H1 (cell line): ENCODE results near the gene HPS6. TPM values are rescaled to one million over a fixed set of nuclear protein-coding genes. Genes with fewer than 3 reads are reported as not detected.

Experiments
- HDAC2 ChIP-seq, 2 experiments: fragments of 300-600 bp in 1 of 2; sonication (generic) in 1 of 2; IDR thresholded peaks; 2 replicates each; pipeline ENCODE4 v1.6.1; 2011 to 2012; ENCODE audit warnings: low read depth in 2 of 2, low read length in 2 of 2, mild to moderate bottlenecking in 2 of 2, moderate library complexity in 2 of 2, borderline replicate concordance in 1 of 2, inconsistent platforms in 1 of 2
- polyA plus RNA-seq, 7 experiments: library from polyadenylated mRNA; depleted of rRNA in 3 of 7; stranded (reverse) in 5 of 7; unstranded in 2 of 7; fragments of >200 nt in 5 of 7; fragments of 200-250 nt in 2 of 7; gene quantifications; 1 replicate in 5 of 7; 2 replicates in 1 of 7; 4 replicates in 1 of 7; pipeline versions ENCODE4 v1.2.1 to v1.2.3, GENCODE V29; 2011 to 2013; ENCODE audit warnings: missing spikeins in 2 of 7, mixed read lengths in 2 of 7
- total RNA-seq: library from RNA; stranded (reverse); fragmentation: NEBNext Ultra II Directional; extraction: Animal tissue kit (Norgen Biotek cat#: 25700); gene quantifications from 2 replicates; pipeline ENCODE4 v1.2.1, GENCODE V29; 2021

The HPS6 gene
- total and polyA plus RNA-seq, 2 of the 8 experiments (the other 6 are each of a cell fraction or from before 2014, with no cell fraction given): 10.2 to 17.7 TPM

DNA sequence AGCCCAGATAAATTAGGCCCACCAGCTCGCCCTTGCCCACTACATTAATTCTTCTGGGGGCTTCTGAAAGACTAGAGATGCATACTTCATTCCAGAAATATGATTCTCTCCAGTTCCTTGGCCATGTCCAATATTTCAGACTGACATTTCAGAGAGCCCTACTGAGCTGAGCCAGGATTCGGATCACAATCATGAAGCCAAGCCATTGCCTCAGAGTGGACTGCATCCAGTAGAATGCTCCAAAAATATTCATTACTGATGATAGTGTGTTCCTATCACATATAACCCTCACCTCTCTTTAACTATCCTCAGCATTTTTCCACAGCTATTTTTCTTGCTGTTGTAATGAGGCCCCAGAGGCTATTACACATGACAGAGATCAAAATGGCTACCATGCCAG, 47.9 kb upstream of the HPS6 start (continued):
- no peak for TF ChIP-seq HDAC2 (IDR thresholded peaks at IDR 0.05; ENCODE audit: borderline replicate concordance in 1 of 2, low read depth in 2 of 2, low read length in 2 of 2)
